Vagina (tissue), 2 donors: ENCODE data around the gene PARN.

Experiments used
- POLR2A ChIP-seq, 2 donors: fragments of 450-650 bp; IDR thresholded peaks; one replicate each; pipeline ENCODE4 v1.6.1; 2017; ENCODE audit warnings: antibody characterized with exemption in 2 of 2, mild to moderate bottlenecking in 2 of 2, moderate library complexity in 2 of 2
- POLR2AphosphoS5 ChIP-seq, 2 donors: sonication (generic); formaldehyde crosslinking; IDR thresholded peaks; one replicate each; pipeline ENCODE4 v1.9.0; 2017; ENCODE audit warnings: antibody characterized with exemption in 2 of 2, mild to moderate bottlenecking in 2 of 2, low read depth in 1 of 2; ENCODE audit not compliant: insufficient read depth in 1 of 2

DNA sequence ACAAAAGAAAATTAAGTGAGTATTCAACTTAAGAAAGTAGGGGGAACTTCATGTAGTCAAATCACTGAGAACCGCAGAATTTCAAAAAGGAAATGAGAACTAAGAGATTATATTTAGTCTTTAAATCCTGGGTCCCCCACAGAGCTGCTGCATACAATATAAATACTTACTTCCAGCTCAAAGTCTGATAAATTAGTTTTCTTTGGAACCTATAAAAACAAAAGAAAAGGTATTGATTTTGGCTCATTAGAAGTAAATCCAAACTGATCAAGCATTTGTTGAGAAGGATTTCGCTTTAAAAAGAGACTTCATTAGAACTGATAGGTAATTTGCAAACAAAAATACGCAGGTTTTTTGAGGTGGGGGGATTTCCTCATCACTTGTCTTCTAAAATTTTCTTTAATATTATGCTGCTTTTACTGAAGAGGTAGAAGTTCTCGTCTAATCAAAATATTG, 21.9 kb downstream of the PARN start:
- TF ChIP-seq POLR2AphosphoS5 (IDR thresholded peaks at IDR 0.05; ENCODE audit: insufficient read depth in 1 of 2, low read depth in 1 of 2) (no peak), POLR2A (IDR thresholded peaks at IDR 0.05) (no peak)
